ENCODE data around the gene RLBP1. TPM values are rescaled to one million over a fixed set of nuclear protein-coding genes. Genes with fewer than 3 reads are reported as not detected.

The RLBP1 gene
- total RNA-seq, 4 donors from 2014 or later, result not detected

DNA sequence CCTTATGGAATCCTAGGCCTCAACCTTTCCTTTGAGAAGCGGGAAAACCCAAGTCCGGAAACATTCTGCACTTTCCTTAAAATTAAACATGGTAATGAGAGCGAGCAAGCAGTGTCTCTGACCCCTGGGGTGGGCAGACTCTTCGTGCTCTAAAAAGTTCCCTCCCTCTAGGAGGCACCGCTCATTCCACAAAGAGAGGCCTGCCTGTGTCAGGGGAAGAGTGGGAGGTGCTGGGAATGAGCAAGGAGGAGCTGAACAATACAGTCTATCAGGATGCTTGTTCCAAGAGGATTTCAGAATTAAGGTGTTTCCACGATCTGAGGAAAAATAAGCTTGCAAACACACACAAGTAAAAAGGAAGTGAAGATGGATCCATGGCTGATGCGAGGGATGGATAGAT lies 6.0 kb upstream of the RLBP1 start:
- Histone ChIP-seq H3K27me3 (no peaks in the 10 kb centered on the region), H3K27ac (no peak overlapping the region), H3K4me3 (no peak overlapping the region), H3K36me3 (no peaks in the 10 kb centered on the region), H3K9me3 (no peaks in the 10 kb centered on the region), H3K4me1 (no peaks in the 10 kb centered on the region)
- TF ChIP-seq POLR2A (IDR thresholded peaks at IDR 0.05), result no peak
- TF ChIP-seq, protein P1, sequence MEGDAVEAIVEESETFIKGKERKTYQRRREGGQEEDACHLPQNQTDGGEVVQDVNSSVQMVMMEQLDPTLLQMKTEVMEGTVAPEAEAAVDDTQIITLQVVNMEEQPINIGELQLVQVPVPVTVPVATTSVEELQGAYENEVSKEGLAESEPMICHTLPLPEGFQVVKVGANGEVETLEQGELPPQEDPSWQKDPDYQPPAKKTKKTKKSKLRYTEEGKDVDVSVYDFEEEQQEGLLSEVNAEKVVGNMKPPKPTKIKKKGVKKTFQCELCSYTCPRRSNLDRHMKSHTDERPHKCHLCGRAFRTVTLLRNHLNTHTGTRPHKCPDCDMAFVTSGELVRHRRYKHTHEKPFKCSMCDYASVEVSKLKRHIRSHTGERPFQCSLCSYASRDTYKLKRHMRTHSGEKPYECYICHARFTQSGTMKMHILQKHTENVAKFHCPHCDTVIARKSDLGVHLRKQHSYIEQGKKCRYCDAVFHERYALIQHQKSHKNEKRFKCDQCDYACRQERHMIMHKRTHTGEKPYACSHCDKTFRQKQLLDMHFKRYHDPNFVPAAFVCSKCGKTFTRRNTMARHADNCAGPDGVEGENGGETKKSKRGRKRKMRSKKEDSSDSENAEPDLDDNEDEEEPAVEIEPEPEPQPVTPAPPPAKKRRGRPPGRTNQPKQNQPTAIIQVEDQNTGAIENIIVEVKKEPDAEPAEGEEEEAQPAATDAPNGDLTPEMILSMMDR (IDR thresholded peaks at IDR 0.05), result no peak
- DNase-seq, result no peak
- WGBS, 2 donors, result 77 to 81% methylated on average over 5 to 7 of the region's 7 CpGs
- intact Hi-C loops (cut with DNase I), result no loop called here

DNA sequence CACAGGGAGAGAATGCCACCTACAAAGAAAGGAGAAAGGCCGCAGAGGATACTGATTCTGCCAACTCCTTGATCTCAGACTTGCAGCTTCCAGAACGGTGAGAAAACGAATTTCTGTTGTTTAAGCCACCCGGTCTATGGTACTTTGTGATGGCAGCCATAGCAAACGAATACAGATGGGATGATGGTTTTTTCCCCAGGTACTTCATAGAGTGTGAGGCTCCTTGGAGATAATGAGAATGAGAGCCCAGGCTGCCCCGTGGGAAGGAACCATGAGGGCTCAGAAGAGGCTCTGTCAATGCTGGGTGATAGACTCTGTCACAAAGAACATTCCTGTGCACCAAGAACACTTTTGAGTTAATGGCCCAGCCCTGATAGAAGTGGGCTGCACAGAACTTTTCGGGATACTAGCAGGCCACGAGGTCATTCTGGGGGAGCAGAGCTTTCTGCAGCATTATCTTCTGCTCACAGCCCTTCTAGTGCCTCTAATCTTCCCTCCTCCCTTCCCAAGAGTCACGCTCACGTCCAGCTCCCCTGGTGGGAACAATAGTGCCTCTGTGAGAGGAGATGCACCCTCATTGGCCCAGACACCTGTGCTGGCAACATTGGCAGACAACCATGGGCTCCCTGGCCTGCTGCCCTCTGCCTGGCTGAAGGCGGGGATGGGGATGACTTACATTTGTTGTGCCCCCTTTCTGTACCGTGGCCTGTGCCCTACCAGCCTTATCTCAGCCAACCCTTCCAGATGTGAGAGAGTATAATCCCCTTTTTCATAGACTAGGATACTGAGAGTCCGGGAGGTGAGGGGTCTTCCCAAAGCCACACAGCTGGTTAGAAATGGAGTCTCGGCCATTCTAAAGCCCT lies 5.2 kb upstream of the RLBP1 start:
- Histone ChIP-seq H3K9me3 (no peaks in the 10 kb centered on the region), H3K27me3 (no peaks in the 10 kb centered on the region), H3K4me3 (no peak overlapping the region), H3K4me1 (no peaks in the 10 kb centered on the region), H3K27ac (no peak overlapping the region), H3K36me3 (no peaks in the 10 kb centered on the region)
- 87 to 89% methylated on average over 12 to 13 of the region's 14 CpGs for WGBS, 2 donors
- intact Hi-C loops (cut with DNase I), result no loop called here
- no peak for TF ChIP-seq POLR2A (IDR thresholded peaks at IDR 0.05)
- TF ChIP-seq, protein P1 (IDR thresholded peaks at IDR 0.05), result no peak
- DNase-seq, result no peak

DNA sequence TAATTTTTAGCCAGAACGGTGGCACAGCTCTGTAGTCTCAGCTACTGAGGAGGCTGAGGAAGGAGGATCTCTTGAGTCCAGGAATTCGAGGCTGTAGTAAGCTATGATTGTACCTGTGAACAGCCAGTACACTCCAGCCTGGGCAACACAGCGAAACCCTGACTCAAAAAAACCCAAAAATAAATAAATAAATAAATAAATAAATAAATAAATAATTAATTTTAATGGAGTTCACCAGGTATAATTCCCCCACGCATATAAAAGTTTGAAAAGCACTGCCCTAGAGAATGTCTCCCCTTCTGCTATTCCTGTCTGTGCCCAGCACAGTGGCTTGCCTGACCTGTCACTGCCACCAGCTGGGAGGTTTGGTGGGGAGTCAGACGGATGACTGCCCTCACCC lies 4.2 kb upstream of the RLBP1 start:
- H3K27me3 ChIP-seq, result no peaks in the 10 kb centered on the region
- no peak overlapping the region for H3K4me3 ChIP-seq
- H3K27ac ChIP-seq, result no peak overlapping the region
- no peaks in the 10 kb centered on the region for H3K9me3 ChIP-seq
- 84 to 93% methylated on average over 5 of the region's 5 CpGs for WGBS, 2 donors
- no peak for DNase-seq
- H3K4me1 ChIP-seq, result no peaks in the 10 kb centered on the region
- intact Hi-C loops (cut with DNase I), result no loop called here
- no peaks in the 10 kb centered on the region for H3K36me3 ChIP-seq
- no peak for TF ChIP-seq POLR2A (IDR thresholded peaks at IDR 0.05)

DNA sequence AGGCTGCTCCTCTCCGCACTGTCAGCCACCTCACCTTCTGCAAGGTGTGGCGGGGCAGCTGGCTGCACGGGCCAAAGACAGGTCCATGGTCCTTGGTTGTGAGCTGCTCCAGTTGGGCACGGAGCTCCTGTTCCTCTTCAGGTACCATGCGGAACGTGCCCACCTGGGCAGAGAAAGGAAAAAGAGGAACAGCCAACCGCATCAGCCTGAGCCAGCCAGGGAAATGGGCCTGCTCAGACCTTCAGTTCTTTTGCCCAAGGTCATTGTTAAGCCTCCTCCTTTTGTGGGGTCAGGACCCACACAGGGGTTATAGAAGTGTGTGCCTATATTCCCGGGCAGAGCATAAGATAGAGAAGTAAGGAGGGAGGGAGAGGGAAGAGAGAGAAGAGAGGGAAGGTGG lies 2.8 kb downstream of the RLBP1 start:
- no peak overlapping the region for H3K4me3 ChIP-seq
- H3K9me3 ChIP-seq, result no peaks in the 10 kb centered on the region
- H3K4me1 ChIP-seq, result no peaks in the 10 kb centered on the region
- H3K36me3 ChIP-seq, result no peaks in the 10 kb centered on the region
- no peak for DNase-seq
- H3K27me3 ChIP-seq, result peaks cover 0 to 8% (median 0%) of the 10 kb centered on the region in 4 donors
- intact Hi-C loops (cut with DNase I), result no loop called here
- no peak overlapping the region for H3K27ac ChIP-seq
- TF ChIP-seq, protein P1 (IDR thresholded peaks at IDR 0.05), result no peak
- TF ChIP-seq POLR2A (IDR thresholded peaks at IDR 0.05), result no peak
- WGBS, 2 donors, result 67 to 100% methylated on average over 2 to 5 of the region's 8 CpGs

DNA sequence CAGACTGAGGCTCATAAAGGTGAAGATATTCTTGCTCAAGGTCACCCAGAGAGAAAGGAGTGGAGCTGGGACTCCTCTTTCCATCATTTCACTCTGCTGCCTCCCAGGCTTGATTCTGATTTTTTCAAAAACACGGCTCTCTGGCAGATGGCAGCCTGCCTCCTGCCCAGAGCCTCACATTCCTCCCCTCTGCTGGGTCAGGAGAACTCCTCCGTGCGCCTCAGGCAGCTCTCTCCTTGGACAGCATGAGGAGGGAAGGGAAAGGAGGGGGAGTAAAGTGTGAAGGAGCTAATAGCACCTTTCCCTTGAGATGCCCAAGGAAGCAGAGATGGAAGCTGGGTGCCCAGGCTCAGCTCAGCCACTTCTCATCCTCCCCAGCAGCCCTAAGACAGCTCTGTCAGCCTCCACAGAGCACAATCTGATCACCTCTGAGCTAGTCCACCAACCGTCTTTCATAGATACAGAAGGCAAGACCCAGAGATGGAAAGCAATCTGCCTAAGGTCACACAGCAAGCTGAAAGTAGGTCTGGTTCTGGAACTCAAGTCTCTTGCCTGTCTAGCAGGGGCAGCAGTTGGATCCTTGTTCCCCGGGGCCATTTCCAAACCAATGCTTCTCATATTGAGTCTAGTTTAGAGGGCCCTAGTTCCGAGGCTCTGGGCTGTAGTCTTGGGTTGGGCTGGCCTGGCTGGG lies 3.5 kb downstream of the RLBP1 start:
- no peak overlapping the region for H3K4me3 ChIP-seq

More for the DNA sequence above, 3.5 kb downstream of the RLBP1 start:
- intact Hi-C loops (cut with DNase I), result no loop called here
- Histone ChIP-seq H3K27ac (no peak overlapping the region), H3K9me3 (no peaks in the 10 kb centered on the region), H3K27me3 (peaks cover 0 to 8% (median 0%) of the 10 kb centered on the region in 4 donors), H3K36me3 (no peaks in the 10 kb centered on the region), H3K4me1 (no peaks in the 10 kb centered on the region)
- TF ChIP-seq, protein P1 (IDR thresholded peaks at IDR 0.05), result no peak
- no peak for TF ChIP-seq POLR2A (IDR thresholded peaks at IDR 0.05)
- 80 to 100% methylated on average over 1 to 3 of the region's 6 CpGs for WGBS, 2 donors
- DNase-seq, result no peak

Measured in esophagus squamous epithelium (tissue), 5 donors.